Measurements from ENCODE around the gene RSF1.

RSF1 gene

GRCh38 chr11:77617892-77618291, 202.6 kb downstream of the RSF1 start:
- no peak for DNase-seq (ENCODE audit: low spot score)

- no peak for DNase-seq (ENCODE audit: low spot score)
These were observed 208.6 kb downstream of the RSF1 start for GRCh38 chr11:77611921-77612320.
